GM04504 (cell line): ENCODE measurements around the gene EYS.
"Not testable (repeated sequence)": the region's sequence is repeated elsewhere in the genome, so short reads cannot be mapped to it uniquely, and the experiment has no call there.

Source experiments
- DNase-seq: peaks from one replicate; pipeline ENCODE4 v3.0.0-alpha.2; 2012; ENCODE audit warnings: low read depth

EYS gene

GRCh38 chr6:65633501-65633900, 73.5 kb downstream of the EYS start:
- no peak for DNase-seq

GRCh38 chr6:65631711-65632110, 75.3 kb downstream of the EYS start:
- DNase-seq: no peak

- DNase-seq: not testable (repeated sequence)
Observed at GRCh38 chr6:65627434-65627999, 79.5 kb downstream of the EYS start.

GRCh38 chr6:65627015-65627414, 80.0 kb downstream of the EYS start:
- DNase-seq: no peak

GRCh38 chr6:65623566-65623965, 83.5 kb downstream of the EYS start:
- no peak for DNase-seq

- no peak for DNase-seq
Observed at GRCh38 chr6:65610746-65611145, 96.3 kb downstream of the EYS start.

GRCh38 chr6:65595540-65595939, 111.5 kb downstream of the EYS start:
- DNase-seq: no peak

- DNase-seq: no peak
Observed at GRCh38 chr6:65570340-65570739, 136.7 kb downstream of the EYS start.

GRCh38 chr6:65569505-65569904, 137.5 kb downstream of the EYS start:
- DNase-seq: no peak

GRCh38 chr6:65569056-65569455, 138.0 kb downstream of the EYS start:
- DNase-seq: not testable (repeated sequence)

- no peak for DNase-seq
Observed at GRCh38 chr6:65566117-65566516, 140.9 kb downstream of the EYS start.

- DNase-seq: no peak
Observed at GRCh38 chr6:65558071-65558470, 149.0 kb downstream of the EYS start.

GRCh38 chr6:65557224-65557623, 149.8 kb downstream of the EYS start:
- DNase-seq: no peak

GRCh38 chr6:65546894-65547293, 160.1 kb downstream of the EYS start:
- DNase-seq: no peak

- DNase-seq: no peak
Observed at GRCh38 chr6:65545920-65546319, 161.1 kb downstream of the EYS start.

- DNase-seq: no peak
Observed at GRCh38 chr6:65538644-65539043, 168.4 kb downstream of the EYS start.

- DNase-seq: no peak
Observed at GRCh38 chr6:65537600-65537999, 169.4 kb downstream of the EYS start.

GRCh38 chr6:65531533-65531932, 175.5 kb downstream of the EYS start:
- no peak for DNase-seq

GRCh38 chr6:65524232-65524631, 182.8 kb downstream of the EYS start:
- no peak for DNase-seq

GRCh38 chr6:65505736-65506135, 201.3 kb downstream of the EYS start:
- DNase-seq: no peak

- no peak for DNase-seq
Observed at GRCh38 chr6:65501045-65501444, 206.0 kb downstream of the EYS start.

GRCh38 chr6:65483652-65484051, 223.4 kb downstream of the EYS start:
- not testable (repeated sequence) for DNase-seq

- no peak for DNase-seq
Observed at GRCh38 chr6:65469650-65470049, 237.4 kb downstream of the EYS start.

- DNase-seq: no peak
Observed at GRCh38 chr6:65468307-65468706, 238.7 kb downstream of the EYS start.

- no peak for DNase-seq
Observed at GRCh38 chr6:65461121-65461520, 245.9 kb downstream of the EYS start.
